ENCODE results near the gene ERICH4.
"Not testable (repeated sequence)": the region's sequence is repeated elsewhere in the genome, so short reads cannot be mapped to it uniquely, and the experiment has no call there.

The ERICH4 gene

DNA sequence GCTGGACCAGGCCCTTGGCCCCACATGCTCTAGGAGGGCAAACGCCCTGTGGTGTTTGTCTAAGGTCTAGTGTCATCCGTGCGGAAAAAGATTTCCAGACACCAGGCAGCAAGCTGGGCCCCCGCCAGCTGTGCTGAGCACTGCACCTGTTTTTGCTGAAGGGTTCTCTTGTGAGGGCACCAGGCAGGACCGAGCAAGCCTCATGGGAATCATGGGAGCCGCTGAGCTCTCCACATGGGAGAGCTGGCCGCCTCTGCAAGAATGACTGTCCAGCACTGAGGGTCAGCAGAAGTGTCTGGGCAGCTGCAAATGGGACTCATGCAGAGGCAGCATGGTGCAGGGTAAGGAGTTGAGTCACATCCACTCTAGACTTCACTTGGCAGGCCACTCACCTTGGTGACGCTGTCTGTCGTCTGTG is 27.8 kb upstream of the ERICH4 start:
- peak; percentile 71 for DNase-seq

DNA sequence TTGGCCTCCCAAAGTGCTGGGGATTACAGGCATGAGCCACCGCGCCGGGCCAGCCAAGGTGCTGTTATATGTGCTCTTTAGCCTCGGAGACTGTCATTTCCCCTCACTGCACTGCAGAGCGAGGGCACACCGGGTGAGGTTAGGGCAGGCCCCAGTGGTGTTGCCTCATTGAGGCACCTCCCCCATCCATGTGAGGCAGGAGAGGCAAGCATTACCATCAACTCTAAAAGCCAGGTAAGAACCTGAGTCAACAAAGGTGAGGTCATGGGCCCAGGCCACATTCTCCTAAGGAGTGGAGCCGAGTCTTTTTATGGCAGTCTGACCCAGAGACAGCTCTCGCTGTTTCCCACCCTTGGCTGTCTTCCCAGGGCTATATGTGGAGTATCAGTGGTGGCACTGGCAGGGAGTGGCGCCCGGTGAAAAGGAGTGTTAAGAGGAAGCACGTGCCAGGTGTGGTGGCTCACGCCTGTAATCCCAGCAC is 26.7 kb upstream of the ERICH4 start:
- no peak for DNase-seq

DNA sequence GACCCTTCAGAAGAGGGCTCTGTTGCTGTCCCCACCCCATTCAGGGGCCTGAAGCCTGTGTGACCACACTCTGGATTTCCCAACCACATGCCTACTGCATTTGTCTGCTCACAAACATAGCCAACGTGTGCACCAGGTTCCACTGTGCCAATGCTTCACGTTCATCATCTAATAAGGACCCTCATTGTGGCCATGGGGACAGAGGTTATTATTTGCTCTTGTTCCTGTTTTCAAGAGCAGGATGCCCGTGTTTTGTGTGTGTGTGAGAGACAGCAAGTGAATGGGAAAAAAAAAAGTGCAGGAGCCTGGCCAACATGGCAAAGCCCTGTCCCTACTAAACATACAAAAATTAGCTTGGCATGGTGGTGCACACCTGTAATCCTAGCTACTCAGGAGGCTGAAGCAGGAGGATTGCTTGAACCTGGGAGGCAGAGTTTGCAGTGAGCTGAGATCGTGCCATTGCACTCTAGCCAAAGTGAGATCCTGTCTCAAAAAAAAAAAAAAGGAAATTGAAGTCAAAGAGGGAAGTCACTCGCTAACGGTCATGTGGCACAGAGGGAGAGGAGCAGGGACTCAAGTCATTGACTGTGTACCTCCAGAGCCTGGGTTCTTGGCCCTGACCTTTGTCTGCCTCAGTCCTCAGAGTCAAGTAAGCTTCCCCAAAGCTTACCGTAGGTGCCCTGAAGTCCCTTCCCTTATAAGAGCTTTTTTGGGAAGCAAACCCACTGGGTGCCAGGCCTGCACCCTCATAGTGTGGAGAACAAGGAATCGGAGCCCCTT is 22.7 kb upstream of the ERICH4 start:
- no peak for DNase-seq

DNA sequence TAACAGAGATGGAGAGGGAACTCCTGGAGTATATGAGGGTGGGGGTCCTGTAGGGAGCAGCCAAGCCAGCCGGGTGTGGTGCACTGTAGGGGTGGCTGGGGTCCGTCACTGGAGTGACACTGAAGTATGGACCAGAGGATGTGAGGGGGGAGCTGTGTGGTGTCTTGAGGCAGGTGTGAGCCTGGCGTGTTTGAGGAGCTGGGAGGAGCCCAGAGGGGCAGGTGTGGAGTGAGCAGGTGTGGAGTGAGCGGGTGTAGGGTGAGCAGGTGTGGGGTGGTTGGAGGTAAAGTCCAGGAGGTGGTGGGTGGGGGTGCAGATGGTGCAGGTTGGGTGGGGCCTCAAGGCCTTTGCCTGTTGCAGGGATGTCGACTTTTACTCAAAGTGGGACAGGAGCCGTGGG is 21.6 kb upstream of the ERICH4 start:
- DNase-seq: peak; percentile 49

DNA sequence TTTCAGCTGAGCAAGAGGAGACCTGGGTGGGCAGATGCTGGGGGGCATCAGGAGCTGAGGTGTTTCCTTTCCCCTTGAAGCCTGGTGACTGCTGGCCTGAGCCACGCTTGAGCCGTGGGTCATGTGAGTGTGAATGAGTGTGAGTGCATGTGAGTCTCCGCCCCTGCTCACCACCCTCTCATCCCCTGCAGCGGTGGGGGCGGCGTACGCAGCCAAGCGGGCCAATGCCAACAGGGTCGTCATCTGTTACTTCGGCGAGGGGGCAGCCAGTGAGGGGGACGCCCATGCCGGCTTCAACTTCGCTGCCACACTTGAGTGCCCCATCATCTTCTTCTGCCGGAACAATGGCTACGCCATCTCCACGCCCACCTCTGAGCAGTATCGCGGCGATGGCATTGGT is 21.0 kb upstream of the ERICH4 start:
- no peak for DNase-seq

DNA sequence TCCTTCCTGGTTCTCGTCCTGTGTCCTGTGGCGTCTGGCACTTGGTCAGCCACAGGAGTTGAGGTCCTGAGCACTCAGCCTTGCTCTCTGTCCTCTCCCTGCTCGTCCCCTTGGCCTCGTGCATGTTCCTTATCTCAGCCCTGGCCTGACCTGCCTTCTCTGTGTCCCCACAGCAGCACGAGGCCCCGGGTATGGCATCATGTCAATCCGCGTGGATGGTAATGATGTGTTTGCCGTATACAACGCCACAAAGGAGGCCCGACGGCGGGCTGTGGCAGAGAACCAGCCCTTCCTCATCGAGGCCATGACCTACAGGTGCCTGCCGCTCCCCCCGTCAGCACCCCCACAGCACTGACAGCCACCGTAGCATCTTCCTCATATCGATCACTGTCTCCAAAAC is 20.5 kb upstream of the ERICH4 start:
- DNase-seq: no peak

DNA sequence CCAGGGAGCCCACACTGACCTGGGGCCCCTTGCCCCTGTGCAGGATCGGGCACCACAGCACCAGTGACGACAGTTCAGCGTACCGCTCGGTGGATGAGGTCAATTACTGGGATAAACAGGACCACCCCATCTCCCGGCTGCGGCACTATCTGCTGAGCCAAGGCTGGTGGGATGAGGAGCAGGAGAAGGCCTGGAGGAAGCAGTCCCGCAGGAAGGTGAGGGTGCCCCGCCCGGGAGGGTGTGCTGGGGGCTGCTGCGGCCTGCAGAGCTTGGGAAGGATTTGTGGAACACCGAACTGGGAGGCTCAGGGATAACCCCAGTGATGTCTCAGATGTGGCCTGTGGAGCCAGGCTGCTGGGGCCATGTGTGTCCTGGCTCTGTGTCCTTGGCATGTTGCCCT is 20.0 kb upstream of the ERICH4 start:
- no peak for DNase-seq

DNA sequence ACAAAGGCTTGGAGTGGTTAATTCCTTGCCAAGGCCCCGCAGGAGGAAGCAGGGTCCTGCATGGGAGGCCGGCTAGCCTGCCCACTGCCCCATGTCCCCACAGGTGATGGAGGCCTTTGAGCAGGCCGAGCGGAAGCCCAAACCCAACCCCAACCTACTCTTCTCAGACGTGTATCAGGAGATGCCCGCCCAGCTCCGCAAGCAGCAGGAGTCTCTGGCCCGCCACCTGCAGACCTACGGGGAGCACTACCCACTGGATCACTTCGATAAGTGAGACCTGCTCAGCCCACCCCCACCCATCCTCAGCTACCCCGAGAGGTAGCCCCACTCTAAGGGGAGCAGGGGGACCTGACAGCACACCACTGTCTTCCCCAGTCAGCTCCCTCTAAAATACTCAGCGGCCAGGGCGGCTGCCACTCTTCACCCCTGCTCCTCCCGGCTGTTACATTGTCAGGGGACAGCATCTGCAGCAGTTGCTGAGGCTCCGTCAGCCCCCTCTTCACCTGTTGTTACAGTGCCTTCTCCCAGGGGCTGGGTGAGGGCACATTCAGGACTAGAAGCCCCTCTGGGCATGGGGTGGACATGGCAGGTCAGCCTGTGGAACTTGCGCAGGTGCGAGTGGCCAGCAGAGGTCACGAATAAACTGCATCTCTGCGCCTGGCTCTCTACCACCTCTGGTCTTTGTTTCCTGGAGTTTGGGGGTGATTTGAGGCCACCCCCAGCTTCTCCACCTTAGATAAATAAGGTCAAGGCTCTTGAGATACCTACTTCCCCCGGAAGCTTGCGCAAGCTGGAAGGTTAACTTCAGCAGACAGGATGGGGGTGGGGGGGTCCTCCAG is 18.4 kb upstream of the ERICH4 start:
- no peak for DNase-seq

DNA sequence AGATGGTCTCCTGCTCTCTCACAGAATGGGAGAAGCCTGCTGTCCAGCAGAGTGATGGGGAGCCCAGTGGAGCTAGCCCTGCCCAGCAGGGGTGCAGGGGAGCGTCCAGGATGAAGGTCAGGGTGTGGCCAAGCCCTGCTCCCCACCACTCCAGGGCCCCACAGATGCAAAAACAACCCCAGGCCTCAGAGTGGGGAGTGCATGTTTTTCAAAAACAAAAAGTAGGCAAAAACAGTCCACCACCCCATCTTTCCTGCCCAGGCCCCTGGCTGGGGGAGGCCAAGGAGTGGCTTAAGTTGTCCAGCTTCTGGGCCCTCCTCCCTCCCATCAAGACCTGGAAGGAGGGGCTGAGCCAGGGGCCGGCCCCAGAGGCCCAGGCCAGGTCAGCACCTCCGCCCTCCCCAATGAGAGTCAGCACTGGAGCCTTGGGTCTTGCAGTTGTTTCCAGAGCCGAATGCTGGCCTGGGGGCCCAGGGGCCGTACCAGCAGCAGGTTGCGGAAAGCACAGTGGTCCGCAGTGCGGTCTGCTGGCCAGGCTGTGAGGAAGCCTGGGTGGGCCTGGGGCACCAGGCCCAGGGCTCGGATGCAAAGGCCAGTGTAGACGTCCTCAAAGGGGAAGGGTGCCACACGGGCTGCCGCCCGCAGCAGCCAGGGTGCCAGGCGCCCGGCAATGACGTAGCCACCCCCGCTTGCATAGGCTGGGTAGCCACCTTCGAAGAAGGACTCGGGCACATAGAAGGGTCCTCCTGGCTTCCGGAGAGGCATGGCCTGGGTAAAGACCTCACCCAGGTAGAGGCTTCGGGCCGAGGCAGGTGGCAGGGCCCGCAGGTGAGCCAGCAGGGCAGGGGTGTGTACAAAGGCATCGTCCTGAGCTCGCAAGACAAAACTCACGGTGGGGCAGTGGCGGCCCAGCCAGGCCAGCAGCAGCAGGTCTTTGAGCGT is 17.5 kb upstream of the ERICH4 start:
- DNase-seq: no peak

DNA sequence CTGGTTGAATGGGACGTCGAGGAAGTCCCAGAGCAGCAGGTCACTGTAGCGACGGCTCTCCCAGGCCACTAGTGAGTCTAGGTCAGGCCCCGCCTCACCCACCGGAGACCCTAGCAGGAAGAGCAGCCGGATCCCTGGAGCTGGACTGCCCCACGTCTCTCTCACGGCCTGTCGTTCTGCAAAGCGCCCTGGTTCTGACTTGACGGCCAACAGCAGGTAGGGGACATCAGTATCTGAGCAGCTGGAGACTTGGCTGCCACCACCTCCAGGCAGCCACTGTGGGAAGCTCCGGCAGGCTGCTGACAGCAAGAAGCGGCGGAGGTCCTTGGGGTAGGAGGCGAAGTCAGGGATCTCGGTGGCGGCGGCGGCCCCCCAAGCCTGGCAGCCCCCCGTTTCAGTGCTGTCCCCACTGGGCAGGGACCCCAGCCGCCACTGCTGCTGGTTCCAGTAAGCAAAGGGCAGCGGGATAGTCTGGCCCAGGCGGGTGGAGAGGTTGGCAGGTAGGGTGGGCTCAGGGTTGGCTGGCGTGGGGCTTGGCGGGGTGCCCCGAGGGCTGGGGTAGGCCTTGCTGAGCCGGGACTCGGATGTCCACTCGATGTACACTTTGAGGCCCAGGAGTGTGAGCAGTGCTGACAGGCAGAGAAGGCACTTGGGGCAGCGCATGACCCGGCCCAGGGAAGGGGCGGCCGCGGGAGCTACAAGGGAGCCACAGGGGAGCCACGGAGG is 16.7 kb upstream of the ERICH4 start:
- no peak for DNase-seq

DNA sequence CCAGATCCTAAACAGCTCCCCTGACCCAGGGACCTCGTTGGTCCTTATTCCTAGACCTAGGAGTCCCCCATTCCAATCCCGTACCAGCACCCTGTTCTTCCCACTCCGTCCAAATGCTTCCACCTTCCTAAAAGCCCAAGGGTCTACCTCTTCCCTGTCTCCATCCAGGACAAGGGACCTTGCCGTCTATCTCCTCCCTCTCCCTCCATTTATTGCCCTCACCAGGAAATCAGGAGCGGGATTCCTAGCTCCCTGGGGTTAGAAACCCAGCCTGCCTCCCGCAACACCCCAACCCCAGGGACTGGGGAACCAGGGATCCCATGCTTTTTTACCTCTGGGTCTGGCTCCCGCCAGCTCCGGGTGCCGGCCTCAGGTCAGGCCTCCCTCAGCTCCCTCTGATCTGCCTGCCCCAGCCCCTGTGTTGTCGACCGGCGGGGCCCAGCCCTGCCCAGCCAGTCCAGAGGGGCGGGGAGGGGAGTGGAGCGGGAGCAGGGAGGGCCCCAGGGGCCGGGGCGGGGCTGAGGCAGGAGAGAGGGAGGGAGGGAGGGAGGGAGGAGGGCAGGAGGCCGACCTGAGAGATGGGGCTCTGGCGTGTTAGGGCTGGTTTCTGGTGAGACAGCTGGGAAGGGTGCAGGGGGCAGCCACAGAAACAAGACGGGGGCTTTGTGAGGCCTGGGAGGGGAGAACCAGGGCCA is 15.9 kb upstream of the ERICH4 start, which contains the start of gene B3GNT8:
Gene B3GNT8 (minus strand): TSS at position 423 of the 695 bp plus-strand sequence. CDS start 596 bp downstream, outside the sequence.
- no peak for DNase-seq

DNA sequence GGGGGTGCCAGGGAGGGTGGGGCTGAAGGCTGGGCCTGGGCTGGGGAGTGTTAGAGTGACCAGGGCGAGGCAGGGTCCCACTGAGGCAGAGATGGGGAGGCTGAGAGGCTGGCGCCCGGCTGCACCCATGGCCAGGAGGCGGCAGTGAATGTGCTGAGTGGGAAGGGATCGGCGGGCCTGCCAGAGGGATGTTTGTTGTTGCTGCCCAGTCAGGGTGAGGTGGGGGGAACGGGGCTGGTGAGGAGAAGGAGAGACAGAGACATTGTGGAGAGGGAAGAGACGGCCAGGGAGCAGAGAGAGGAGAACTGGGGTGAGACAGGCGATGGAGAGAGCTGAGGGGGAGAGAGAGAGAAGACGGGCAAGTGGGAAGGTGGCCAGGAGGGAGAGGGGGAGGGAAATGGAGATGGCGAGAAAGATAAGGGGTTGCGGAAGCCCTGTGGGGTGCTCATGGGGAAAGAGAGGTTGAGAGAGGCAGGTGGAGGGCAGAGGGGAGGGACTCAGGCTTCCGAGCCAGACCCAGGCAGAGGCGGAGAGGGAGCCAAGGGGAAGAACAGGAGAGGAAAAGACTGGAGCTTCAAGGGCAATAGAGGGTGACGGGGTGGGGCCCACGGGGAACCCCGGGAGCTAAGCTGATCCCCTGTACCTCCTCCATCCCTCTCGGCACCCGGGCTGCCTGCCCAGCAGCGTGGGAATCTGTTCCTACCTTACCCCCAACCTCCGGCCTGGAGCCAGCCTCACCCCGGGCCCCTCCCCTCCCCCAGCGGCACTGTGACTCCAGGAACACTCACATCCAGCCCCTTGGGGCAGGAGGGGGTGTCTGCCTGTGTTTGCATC is 15.1 kb upstream of the ERICH4 start:
- DNase-seq: no peak

DNA sequence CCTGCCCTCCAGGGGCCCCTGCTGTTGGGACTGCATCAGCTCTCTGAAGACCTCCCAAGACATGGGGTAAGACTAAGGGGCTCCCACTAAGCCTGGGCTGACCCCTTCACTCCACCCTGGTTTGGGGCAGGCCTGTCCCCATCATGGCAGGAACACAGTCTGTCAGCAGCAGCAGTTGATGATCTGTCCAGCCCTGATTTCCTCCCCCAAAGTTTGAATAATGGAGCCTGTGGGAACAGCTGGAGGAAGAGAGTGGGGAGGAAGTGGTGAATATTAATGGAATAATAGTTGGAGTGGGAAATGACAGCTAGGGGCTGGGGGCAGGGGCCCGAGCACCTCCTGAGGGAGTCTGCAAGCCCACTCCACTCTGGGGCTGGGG is 14.5 kb upstream of the ERICH4 start:
- DNase-seq: no peak

DNA sequence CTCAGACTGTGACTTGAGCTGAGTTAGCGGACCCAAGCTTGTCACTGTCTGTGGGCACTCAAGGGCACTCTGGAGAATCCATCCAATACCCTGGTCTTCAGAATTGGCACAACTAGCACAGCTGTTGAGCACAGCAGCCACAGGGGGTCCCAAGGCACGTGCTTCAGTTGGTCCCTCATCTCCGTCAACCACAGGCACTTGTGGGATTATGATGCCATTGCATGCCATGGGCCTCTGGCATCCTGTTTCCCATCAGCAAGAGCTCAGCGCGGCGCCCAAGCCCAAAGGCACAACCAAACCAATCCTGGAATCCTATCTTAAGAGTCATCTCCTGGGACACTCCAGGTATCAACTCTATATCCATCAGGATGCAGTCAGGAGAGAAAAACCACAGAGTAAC is 12.0 kb upstream of the ERICH4 start:
- DNase-seq: no peak

DNA sequence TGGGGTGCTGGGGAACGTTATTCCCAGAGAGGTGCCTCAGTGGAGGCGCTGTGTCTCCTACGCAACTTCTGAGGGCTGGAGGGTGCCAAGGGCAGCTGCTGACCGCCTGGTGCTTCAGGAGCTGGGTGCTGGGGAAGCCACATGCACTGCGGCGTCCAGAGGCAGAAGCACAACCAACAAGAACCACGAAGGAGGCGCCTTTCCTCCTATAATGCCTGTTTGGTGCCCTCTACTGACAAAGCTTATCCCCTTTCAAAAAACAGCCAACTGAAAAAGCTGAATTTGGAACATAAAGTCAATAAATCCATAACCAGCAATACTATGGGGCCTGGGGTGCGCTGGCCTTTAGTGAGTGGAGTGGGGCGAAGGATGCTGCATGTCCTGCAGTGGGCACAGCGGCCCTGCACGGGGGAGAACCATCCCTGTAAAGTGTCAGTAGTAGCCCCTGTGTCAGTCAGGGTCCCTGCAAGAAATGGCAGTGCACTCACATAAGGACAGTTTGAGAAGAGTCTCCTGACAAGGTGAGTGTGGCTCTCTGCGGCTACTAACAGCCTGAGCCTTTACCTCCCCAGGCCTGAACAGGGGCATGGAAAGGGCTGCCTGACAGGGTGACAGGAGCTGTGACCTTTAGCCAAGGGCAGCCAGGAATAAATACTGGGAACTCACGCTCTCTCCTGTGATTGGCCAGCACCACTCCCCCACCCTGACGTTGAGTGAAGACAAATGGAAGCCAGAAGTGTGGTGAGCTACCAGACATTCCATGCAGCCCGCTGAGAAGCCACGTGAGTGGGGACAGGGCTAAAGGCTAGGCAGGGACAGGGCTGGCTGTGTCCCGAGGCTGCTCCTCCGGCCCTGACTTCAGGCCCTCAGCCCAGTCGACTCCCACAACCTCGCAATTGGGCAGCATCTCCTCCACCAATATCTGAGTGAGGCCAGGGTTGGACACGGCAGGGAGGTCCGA is 11.2 kb upstream of the ERICH4 start:
- no peak for DNase-seq

DNA sequence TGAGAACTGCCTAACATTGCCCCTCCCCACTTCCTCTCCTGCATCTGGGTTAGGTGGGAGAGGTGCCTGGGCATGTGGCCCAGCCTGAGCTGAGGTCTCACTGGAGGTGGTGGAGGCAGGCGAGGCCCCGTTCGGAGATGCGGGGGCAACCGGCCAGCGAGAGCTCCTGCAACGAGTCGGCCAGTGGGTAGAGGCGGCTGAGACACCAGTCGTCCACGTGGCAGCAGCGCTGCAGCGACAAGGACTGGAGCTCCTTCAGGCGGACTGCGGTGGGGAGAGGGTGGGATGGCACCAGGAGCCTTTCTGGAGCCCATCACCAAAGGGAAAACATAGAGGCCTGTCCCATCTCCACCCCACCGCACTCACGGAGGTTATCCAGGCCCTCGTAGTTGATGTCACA is 9.8 kb upstream of the ERICH4 start:
- no peak for DNase-seq

DNA sequence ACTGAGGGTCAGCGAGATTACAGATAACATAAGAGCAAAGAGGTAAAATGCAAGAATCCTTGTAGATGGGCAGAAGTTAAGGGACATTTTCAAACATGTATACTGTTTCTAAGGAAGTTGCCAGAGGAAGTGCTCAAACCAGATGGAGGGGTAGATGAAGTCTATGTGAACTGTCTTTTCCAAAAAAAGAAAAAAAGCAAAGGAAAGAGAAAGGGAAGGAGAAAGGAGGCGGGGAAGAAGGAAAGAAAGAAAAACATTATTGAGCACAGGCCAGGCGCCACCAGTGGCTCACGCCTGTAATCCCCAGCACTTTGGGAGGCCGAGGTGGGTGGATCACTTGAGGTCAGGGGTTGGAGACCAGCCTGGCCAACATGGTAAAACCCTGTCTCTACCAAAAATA is 8.5 kb upstream of the ERICH4 start:
- DNase-seq: no peak

DNA sequence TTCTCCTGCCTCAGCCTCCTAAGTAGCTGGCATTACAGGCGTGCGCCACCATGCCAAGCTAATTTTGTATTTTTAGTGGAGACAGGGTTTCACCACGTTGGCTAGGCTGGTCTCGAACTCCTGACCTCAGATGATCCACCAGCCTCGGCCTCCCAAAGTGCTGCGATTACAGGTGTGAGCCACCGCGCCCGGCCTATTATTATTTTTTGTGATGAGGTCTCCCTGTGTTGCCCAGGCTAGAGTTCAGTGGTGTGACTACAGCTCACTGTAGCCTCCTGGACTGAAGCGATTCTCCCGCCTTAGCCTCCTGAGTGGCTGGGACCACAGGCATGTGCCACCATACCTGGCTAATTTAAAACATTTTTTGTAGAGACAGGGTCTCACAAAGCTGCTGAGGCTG is 7.6 kb upstream of the ERICH4 start:
- not testable (repeated sequence) for DNase-seq

DNA sequence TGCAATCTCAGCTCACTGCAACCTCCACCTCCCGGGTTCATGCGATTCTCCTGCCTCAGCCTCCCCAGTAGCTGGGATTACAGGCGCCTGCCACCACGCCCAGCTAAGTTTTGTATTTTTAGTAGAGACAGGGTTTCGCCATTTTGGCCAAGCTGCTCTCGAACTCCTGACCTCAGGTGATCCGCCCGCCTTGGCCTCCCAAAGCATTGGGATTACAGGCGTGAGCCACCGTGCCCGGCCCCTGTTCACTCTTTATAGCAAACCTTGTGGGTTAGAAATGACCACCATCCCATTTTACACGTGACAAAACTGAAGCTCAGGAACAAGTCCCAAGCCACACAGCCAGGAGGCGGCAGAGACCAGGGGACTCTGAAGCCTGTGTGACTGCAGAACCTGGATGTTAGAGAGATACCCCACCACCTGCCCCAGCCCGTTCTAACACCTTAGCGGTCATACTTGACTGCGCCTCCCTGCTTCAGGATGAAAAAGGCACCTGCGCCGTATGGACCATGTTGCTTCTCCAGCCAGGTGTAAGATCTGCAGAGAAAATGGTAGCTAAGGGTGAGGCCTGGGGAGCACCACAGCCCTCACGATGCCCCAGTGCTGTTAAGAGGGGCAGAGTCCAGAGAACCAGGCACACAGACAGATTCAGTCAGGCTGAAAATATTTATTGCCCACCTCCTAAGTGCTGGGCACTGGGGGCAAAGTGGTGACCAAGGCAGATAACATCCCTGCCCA is 6.9 kb upstream of the ERICH4 start:
- no peak for DNase-seq

Measured in NCI-H774 (cell line).